Measurements from ENCODE around the gene MRPL46. TPM values are rescaled to one million over a fixed set of nuclear protein-coding genes. Genes with fewer than 3 reads are reported as not detected.

Gene MRPL46
- total and polyA plus RNA-seq, 9 of the 15 experiments (the other 6 are each of a cell fraction or from before 2014, with no cell fraction given) = 41.2 to 72.2 (median 49.8) TPM

- TF ChIP-seq BCLAF1 (IDR thresholded peaks at IDR 0.05; ENCODE audit: borderline replicate concordance in 1 of 2, control insufficient read depth in 1 of 2, low read depth in 2 of 2, low read length in 1 of 2) (peak in 1 of 2 experiments; percentile 94; a peak in 2 of 4 replicates), ZKSCAN3 (CRISPR knock-in tag; IDR thresholded peaks at IDR 0.05) (no peak), THRB (CRISPR knock-in tag; conservative IDR thresholded peaks at IDR 0.05) (0 out of 2 replicates have a peak, but pooled peaks have one; percentile 64), ZNF551 (CRISPR knock-in tag; IDR thresholded peaks at IDR 0.05) (no peak), ZNF140 (CRISPR knock-in tag; IDR thresholded peaks at IDR 0.05) (no peak), TAF9B (IDR thresholded peaks at IDR 0.05; ENCODE audit: partially characterized antibody) (peak; percentile 93), RBM25 (IDR thresholded peaks at IDR 0.05; ENCODE audit: low read depth, low read length, severe bottlenecking) (no peak), CHAMP1 (IDR thresholded peaks at IDR 0.05) (0 out of 2 replicates have a peak, but pooled peaks have one; percentile 51), E2F6 (IDR thresholded peaks at IDR 0.05; ENCODE audit: borderline replicate concordance in 1 of 2, extremely low read depth in 1 of 2, insufficient read depth in 1 of 2, insufficient read length in 1 of 2, low read depth in 1 of 2, low read length in 1 of 2, poor library complexity in 1 of 2, severe bottlenecking in 1 of 2) (peak; percentile 35 to 83), E4F1 (CRISPR knock-in tag; IDR thresholded peaks at IDR 0.05; ENCODE audit: borderline replicate concordance) (no peak), EP400 (IDR thresholded peaks at IDR 0.05) (peak; percentile 92), NFRKB (IDR thresholded peaks at IDR 0.05; ENCODE audit: low read depth) (peak; percentile 90), ETV1 (tag; conservative IDR thresholded peaks at IDR 0.05; ENCODE audit: low read depth) (peak; percentile 66), SIRT6 (IDR thresholded peaks at IDR 0.05; ENCODE audit: low read depth, low read length) (no peak)
Measured at GRCh38 chr15:88467073-88467934, at the start of gene MRPL46, which contains the start of gene MRPS11 (continued).

Measured in K562 (cell line).